HUES64 (cell line): Measurements from ENCODE around the gene MYO5A.

Experiments used
- H3K27ac ChIP-seq: 2 replicates; pipeline ENCODE4 v1.7.0; 2013; ENCODE audit warnings: low read depth, low read length, inconsistent platforms
- H3K27me3 ChIP-seq: 2 replicates; pipeline ENCODE4 v1.6.1; 2013; ENCODE audit warnings: mild to moderate bottlenecking, low read length; ENCODE audit not compliant: insufficient read depth
- H3K36me3 ChIP-seq: 2 replicates; pipeline ENCODE4 v1.6.1; 2013; ENCODE audit warnings: mild to moderate bottlenecking, low read length; ENCODE audit not compliant: insufficient read depth
- H3K4me1 ChIP-seq: 2 replicates; pipeline ENCODE4 v1.6.1; 2013; ENCODE audit warnings: mild to moderate bottlenecking, low read length, moderate library complexity; ENCODE audit not compliant: insufficient read depth
- H3K4me3 ChIP-seq: 2 replicates; pipeline ENCODE4 v1.5.1; 2013; ENCODE audit warnings: mild to moderate bottlenecking, low read length, moderate library complexity
- H3K9ac ChIP-seq: 2 replicates; pipeline ENCODE4 v1.6.1; 2013; ENCODE audit warnings: mild to moderate bottlenecking, low read depth, low read length
- H3K9me3 ChIP-seq: 2 replicates; pipeline ENCODE4 v1.6.1; 2013; ENCODE audit warnings: low read depth, low read length; ENCODE audit not compliant: insufficient read depth
- WGBS: fragments of 150-250, 120-280 bp; methylation state at CpG from one replicate; pipeline ENCODE4 v1.1.7; 2013; ENCODE audit warnings: missing lambda C conversion rate; 5-methylcytosine and 5-hydroxymethylcytosine counted together

MYO5A gene

DNA sequence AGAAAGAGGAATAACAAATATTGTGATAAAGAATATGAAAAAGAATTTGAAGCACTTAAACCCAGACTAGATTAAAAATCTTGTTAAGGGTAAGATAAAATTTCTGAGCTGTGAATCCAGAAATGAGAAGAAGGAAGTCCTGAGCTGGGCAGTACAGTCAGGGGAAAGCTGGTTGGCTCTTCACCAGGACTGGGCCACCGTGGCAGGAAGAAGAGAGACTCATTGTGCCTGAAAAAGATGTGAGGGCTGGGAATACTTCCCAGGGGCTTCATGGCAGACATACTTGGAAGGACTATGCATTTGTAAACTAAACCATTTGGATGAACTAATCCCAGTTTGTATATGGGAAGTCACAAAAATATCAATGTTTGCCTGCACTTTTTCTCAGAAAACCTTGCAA, 204.6 kb downstream of the MYO5A start:
- 82% methylated on average over 1 of the region's 1 CpG for WGBS
- Histone ChIP-seq H3K4me3 (no peak overlapping the region), H3K4me1 (no peaks in the 10 kb centered on the region), H3K9me3 (no peaks in the 10 kb centered on the region), H3K36me3 (peaks cover 17% of the 10 kb centered on the region), H3K9ac (no peak overlapping the region), H3K27ac (no peak overlapping the region), H3K27me3 (no peaks in the 10 kb centered on the region)

DNA sequence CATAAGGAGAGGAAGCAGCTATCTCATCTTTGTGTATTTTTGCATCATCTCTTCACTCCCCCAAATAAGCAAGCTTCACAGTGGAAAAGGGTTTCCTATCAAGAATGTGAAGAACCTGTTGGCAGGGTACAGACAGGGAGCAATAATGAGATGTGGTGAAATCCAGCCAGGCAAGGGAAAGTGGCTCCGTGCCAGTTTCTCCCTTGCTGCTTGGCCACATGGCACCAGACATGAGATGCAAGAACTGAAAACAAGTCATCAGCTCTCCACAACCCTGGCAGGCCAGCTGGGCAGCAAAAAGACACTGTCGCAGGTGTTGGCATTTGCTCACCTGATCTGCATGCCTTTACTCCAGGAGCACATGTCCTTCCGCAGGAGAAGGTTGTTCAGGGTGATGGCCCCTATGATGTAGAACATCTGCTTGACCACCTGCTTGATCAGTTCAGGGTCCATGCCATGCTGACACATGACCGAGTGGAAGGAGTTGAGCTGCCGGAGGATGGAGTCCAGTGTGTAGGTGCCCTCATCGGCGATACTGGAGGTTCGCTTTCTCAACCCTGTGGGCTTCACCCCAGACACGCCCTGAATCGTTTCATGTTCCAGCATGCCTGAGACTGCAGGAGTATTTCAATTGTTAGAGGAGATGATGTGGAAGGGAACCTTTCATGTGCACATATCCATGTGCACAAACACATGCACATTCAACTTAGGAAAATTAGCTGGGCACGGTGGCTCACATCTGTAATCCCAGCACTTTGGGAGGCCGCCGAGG, 209.8 kb downstream of the MYO5A start:
- H3K4me1 ChIP-seq, result no peaks in the 10 kb centered on the region
- H3K9me3 ChIP-seq, result no peaks in the 10 kb centered on the region
- H3K27ac ChIP-seq, result no peak overlapping the region
- no peaks in the 10 kb centered on the region for H3K27me3 ChIP-seq
- 96% methylated on average over 13 of the region's 13 CpGs for WGBS
- no peak overlapping the region for H3K4me3 ChIP-seq
- no peak overlapping the region for H3K9ac ChIP-seq
- peaks cover 26% of the 10 kb centered on the region for H3K36me3 ChIP-seq

DNA sequence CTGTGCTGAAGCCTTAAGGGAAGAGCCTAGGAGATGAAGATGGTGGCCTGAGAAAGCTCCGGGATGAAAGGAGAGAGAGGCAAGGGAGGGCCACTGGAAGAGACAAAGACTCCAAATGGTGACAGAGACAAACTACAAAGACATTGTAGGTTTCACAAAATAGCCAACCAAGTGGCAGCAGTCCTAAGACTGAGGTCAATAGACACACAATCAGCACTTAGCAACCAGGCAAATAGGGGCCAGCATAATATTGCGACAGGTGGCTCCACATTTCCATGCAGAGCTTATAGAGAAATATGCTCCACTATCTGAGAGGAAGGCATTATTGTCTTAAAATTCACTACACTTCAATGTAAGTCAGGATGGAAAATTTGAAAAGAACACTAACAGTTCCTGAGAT, 211.0 kb downstream of the MYO5A start:
- no peaks in the 10 kb centered on the region for H3K27me3 ChIP-seq
- no peak overlapping the region for H3K9ac ChIP-seq
- no peak overlapping the region for H3K4me3 ChIP-seq
- no peak overlapping the region for H3K27ac ChIP-seq
- H3K4me1 ChIP-seq, result no peaks in the 10 kb centered on the region
- no peaks in the 10 kb centered on the region for H3K9me3 ChIP-seq
- WGBS, result 94% methylated on average over 2 of the region's 2 CpGs
- peaks cover 34% of the 10 kb centered on the region for H3K36me3 ChIP-seq

DNA sequence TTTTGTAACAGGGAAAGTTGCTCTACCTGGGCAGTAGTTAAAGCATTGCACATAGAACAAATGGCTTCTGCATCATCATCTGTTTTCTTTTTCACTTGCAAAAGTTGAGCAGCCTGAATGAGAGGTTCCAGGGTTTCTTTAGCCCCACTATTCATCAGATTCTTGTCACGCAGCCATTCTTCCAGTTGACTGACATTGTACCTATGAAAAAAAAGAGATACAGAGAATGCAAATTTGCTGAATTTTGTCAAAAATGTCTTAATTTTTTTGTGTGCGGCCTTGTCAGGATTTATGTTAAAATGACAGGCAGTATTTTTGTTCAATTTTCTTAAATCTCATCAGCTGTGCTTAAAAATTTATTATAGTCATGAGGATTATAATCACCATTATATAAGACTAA, 211.7 kb downstream of the MYO5A start:
- peaks cover 34% of the 10 kb centered on the region for H3K36me3 ChIP-seq
- H3K9ac ChIP-seq, result no peak overlapping the region
- H3K4me3 ChIP-seq, result no peak overlapping the region
- H3K27me3 ChIP-seq, result no peaks in the 10 kb centered on the region
- 100% methylated on average over 2 of the region's 2 CpGs for WGBS
- no peak overlapping the region for H3K27ac ChIP-seq
- H3K9me3 ChIP-seq, result no peaks in the 10 kb centered on the region
- no peaks in the 10 kb centered on the region for H3K4me1 ChIP-seq

DNA sequence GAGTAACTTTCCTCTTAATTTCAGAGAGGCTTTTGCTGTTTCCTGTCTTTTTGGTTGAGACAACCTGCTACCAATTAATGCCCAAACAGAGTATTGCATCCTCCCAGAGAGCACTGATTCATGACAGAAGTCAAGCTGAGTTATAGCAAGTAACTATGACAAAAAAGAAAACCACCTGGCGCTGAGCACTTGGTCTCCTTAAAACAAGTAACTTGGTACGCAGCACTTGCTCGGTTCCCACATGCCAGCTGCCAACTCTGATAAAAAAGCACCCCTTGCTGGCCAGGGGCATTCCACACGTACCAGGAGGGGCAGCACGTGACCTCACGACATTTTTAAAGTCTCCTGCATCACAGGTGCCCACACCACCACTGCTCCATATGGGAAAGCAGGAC, 219.5 kb downstream of the MYO5A start:
- no peak overlapping the region for H3K27ac ChIP-seq
- 89% methylated on average over 6 of the region's 6 CpGs for WGBS
- no peak overlapping the region for H3K9ac ChIP-seq
- H3K9me3 ChIP-seq, result no peaks in the 10 kb centered on the region
- H3K27me3 ChIP-seq, result no peaks in the 10 kb centered on the region
- peaks cover 9% of the 10 kb centered on the region; the same call in 1 of the 2 replicates for H3K36me3 ChIP-seq
- H3K4me1 ChIP-seq, result no peaks in the 10 kb centered on the region
- no peak overlapping the region for H3K4me3 ChIP-seq

DNA sequence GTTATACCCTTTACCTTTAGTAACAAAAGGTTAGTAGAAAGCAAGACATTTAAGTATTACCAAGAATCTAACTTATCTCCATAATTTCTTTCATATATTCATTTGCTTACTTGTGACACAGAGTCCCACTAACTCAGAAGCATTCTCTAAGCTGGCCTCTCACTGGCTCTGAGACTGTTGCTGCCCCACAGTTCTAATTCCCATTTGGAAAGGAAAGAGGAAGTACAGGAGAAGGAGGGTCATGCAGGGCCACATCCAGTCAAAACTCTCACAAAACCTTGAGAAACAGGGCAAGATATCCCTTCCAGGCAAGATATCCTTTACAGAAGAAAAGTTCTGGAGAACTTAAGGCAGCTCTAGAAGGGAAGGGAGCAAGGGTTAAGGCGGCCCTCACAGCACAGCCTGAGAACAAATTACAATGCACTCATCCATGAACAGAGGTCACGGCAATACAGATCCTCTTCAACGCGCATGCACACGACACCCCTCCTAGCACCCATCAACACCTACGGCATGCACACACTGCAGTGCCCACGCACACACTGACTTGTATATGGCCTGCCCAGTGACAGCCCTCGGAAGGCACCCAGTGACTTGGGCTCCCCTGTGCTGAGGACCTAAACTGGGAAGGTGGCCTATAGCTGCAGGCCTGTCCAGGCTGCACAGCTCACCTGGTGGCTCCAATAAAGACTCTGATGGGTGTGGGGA, 220.1 kb downstream of the MYO5A start:
- WGBS, result 85% methylated on average over 8 of the region's 8 CpGs
- no peaks in the 10 kb centered on the region for H3K9me3 ChIP-seq
- peaks cover 6% of the 10 kb centered on the region; the same call in 1 of the 2 replicates for H3K36me3 ChIP-seq
- H3K4me3 ChIP-seq, result no peak overlapping the region
- no peak overlapping the region for H3K27ac ChIP-seq
- no peak overlapping the region for H3K9ac ChIP-seq
- H3K4me1 ChIP-seq, result no peaks in the 10 kb centered on the region
- H3K27me3 ChIP-seq, result no peaks in the 10 kb centered on the region

DNA sequence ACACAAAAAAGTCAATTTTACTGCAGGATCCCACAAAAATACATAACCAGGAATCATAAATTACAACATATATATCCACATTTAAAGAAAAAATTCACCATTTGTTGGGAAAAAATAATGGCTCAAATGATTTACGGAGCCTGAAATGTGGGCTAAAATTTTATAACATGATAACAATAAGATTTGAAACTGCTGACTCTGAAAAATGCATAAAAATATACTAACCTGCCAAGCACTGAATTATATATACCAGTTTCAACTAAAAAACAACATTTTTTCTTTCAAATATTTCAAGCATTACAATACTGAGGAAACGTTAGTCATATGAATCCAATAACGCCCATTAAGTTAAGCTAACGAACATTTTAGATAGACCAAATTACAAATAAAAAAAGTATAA, 220.8 kb downstream of the MYO5A start:
- no peak overlapping the region for H3K4me3 ChIP-seq
- no peaks in the 10 kb centered on the region for H3K4me1 ChIP-seq
- H3K36me3 ChIP-seq, result peaks cover 2% of the 10 kb centered on the region; the same call in 1 of the 2 replicates
- H3K27me3 ChIP-seq, result no peaks in the 10 kb centered on the region
- no peaks in the 10 kb centered on the region for H3K9me3 ChIP-seq
- 100% methylated on average over 2 of the region's 4 CpGs for WGBS
- no peak overlapping the region for H3K27ac ChIP-seq
- H3K9ac ChIP-seq, result no peak overlapping the region

DNA sequence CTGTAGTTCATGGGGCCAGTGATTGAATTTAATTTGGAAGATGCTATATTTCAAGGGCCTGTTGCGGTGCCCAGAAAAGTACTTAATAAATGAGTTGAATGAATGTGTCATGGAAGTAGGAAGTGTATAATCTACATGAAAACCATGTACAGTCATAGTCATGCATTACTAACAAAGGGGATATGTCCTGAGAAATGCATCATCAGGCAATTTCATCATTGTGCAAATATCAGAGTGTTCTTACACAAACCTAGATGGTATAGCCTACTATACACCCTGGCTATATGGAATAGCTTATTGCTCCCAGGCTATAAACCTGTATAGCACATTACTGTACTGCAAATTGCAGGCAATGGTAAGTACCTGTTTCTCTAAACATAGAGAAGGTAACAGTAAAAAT, 222.4 kb downstream of the MYO5A start:
- H3K4me1 ChIP-seq, result no peaks in the 10 kb centered on the region
- H3K27ac ChIP-seq, result no peak overlapping the region
- H3K36me3 ChIP-seq, result no peaks in the 10 kb centered on the region
- no peaks in the 10 kb centered on the region for H3K27me3 ChIP-seq
- no peak overlapping the region for H3K9ac ChIP-seq
- no peaks in the 10 kb centered on the region for H3K9me3 ChIP-seq
- H3K4me3 ChIP-seq, result no peak overlapping the region
- WGBS, result 100% methylated on average over 1 of the region's 1 CpG

DNA sequence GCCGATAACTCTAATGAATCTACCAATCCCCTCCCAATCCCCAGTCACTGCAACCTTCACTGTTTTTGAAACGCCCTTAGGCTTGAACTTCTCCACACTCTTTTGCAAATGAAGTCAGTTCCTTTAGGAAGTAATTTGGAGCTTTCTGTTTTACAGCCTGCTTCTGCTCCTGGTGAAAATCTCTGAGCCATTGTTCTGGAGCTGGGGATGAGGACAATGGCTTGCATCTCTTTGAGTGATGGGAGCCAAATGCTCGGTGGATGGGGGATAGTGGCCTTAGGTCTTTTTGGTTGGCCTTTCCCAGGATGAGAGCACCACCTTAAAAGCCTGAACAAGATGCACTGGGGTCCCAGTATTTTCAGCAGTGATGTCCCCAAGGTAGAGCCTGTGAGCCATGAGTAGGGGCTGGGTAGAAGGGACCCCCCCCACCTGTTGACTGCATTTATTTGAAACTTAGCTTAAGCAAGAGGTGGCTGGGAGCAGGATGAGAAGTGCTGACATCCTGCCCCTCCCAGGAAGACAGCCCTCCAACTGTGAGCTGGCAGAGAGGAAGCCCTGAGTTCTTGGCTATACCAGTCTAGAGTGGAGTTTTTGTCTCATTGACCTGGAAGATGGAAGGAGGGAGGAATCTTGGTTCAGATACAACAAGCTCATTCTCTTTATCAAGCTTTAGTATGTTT, 225.4 kb downstream of the MYO5A start:
- Histone ChIP-seq H3K9me3 (no peaks in the 10 kb centered on the region), H3K9ac (no peak overlapping the region), H3K4me3 (no peak overlapping the region), H3K4me1 (no peaks in the 10 kb centered on the region), H3K27me3 (no peaks in the 10 kb centered on the region), H3K36me3 (no peaks in the 10 kb centered on the region), H3K27ac (no peak overlapping the region)
- WGBS, result 77% methylated on average over 3 of the region's 3 CpGs

DNA sequence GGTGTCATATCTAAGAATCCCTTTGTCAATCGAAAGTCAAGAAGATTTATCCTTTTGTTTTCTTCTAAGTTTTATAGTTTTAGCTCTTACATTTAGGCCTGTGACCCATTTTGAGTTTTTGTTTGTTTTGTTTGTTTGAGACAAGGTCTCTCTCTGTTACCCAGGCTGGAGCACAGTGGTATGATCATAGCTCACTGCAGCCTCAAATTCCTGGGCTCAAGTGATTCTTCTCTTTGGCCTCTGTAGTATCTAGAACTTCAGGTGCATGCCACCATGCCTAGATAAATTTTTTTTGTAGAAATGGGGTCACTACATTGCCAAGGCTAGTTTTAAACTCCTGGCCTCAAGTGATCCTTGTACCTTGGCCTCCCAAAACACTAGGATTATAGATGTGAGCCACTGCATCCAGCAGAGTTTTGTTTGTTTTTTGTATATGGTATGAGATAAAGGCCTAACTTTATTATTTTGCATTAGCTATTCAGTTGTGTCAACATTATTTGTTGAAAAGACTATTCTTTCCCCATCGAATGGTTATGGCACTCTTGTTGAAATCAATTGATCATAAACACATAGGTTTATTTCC, 227.3 kb downstream of the MYO5A start:
- WGBS, result 96% methylated on average over 2 of the region's 2 CpGs
- H3K9me3 ChIP-seq, result no peaks in the 10 kb centered on the region
- H3K27me3 ChIP-seq, result no peaks in the 10 kb centered on the region

DNA sequence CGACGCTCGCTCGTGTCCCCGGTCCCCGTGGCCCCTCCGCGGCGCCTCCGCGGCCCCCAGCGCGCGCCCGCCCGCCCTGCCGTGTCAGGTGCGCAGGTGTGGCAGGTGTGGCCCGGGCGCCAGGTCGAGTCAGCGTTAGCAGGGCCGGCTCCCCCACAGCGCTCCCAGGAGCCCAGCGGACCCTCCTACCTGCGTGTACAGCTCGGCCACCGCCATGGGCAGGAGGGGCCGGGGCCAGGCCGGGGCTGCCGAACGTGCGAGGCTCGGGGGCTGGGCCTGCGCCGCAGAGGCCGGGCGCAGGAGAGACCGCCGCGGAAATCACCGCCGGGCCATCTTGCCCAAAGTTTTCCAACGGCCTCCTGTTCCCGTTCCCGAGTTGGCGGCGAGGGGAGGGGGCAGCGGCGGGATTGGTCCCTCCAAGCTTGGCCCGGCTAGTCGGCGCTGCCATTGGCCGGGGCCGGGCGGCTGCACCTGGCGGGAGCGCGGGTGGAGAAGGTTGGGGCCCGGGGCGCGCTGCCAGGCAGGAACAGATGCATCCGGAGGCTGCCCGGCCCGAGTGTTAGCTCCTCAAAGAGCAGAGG, 233.2 kb downstream of the MYO5A start, which contains the start of gene MYO5C:
TSS of gene MYO5C (minus strand) at position 384 of the 581 bp plus-strand sequence. CDS start at position 216, 168 bp downstream.
- peak within 1 kb of the TSS; percentile 85 for H3K9ac ChIP-seq
- no peak within 1 kb of the TSS for H3K27ac ChIP-seq
- H3K4me3 ChIP-seq, result peak within 1 kb of the TSS; percentile 77
- no peaks in the 10 kb centered on the region for H3K27me3 ChIP-seq
- H3K9me3 ChIP-seq, result no peaks in the 10 kb centered on the region
- H3K36me3 ChIP-seq, result peaks cover 11% of the 10 kb centered on the region
- WGBS, result under 1% methylated on average over 65 of the region's 65 CpGs
- peaks cover 10% of the 10 kb centered on the region; the same call in 1 of the 2 replicates for H3K4me1 ChIP-seq

More for the DNA sequence above, 227.3 kb downstream of the MYO5A start:
- no peak overlapping the region for H3K27ac ChIP-seq
- H3K36me3 ChIP-seq, result no peaks in the 10 kb centered on the region
- H3K4me3 ChIP-seq, result no peak overlapping the region
- H3K4me1 ChIP-seq, result no peaks in the 10 kb centered on the region
- H3K9ac ChIP-seq, result no peak overlapping the region
